Pancreas (tissue), 10 donors: ENCODE measurements around the gene MMP24OS. TPM values are rescaled to one million over a fixed set of nuclear protein-coding genes. Genes with fewer than 3 reads are reported as not detected.
"Not testable (repeated sequence)": the region's sequence is repeated elsewhere in the genome, so short reads cannot be mapped to it uniquely, and the experiment has no call there.

Experiments
- ATAC-seq, 4 donors: fragments of 200-7000 bp; cut with Tn5 transposase; one replicate each; pipeline versions ENCODE4 v1.8.0 to v1.9.1; 2020; ENCODE audit warnings: mild to moderate bottlenecking in 4 of 4, moderate library complexity in 4 of 4
- DNase-seq, 6 donors: peaks; one replicate each; pipeline ENCODE4 v3.0.0-alpha.2; 2020
- FAIRE-seq: peaks from 2 replicates; lab custom pipeline; 2012; peaks lifted over from hg19 to GRCh38; lab: Jason Lieb, UNC
- H3K27ac ChIP-seq, 4 donors: fragments of 200-600 bp; sonication (generic); 1 replicate in 3 of 4; 2 replicates in 1 of 4; pipeline versions ENCODE4 v1.5.0 to v1.8.0; 2020
- H3K27me3 ChIP-seq, 4 donors: fragments of 200-600 bp; one replicate each; pipeline ENCODE4 v1.8.0; 2021
- H3K36me3 ChIP-seq, 3 donors: fragments of 200-600 bp; sonication (generic) in 1 of 3; one replicate each; pipeline versions ENCODE4 v1.5.0 to v1.8.0; 2020 to 2021
- H3K4me1 ChIP-seq, 3 donors: fragments of 200-600 bp; one replicate each; pipeline ENCODE4 v1.8.0; 2021
- H3K4me3 ChIP-seq, 4 donors: fragments of 200-600 bp; sonication (generic) in 2 of 4; one replicate each; pipeline versions ENCODE4 v1.5.0 to v1.8.0; 2020 to 2021
- H3K9me3 ChIP-seq, 4 donors: fragments of 200-600 bp; one replicate each; pipeline ENCODE4 v1.8.0; 2021
- WGBS, 2 donors: extraction: QIAGEN DNeasy Blood & Tissue Kit; methylation state at CpG; one replicate each; pipeline ENCODE4 v1.1.7; 2013; 5-methylcytosine and 5-hydroxymethylcytosine counted together
- intact Hi-C, 3 donors: fragments of 100-400 bp; cut with DNase I; formaldehyde crosslinking; loops; one replicate each; pipeline versions ENCODE4 v1.11.1 to v1.14.2; 2022
- polyA plus RNA-seq, 2 donors: library from polyadenylated mRNA; stranded (reverse); fragments of 200-250 nt; gene quantifications; one replicate each; pipeline ENCODE4 v1.2.3, GENCODE V29; 2013
- total RNA-seq, 6 donors: library from RNA; stranded (reverse); fragmentation: NEBNext Ultra II Directional in 4 of 6; extraction: Animal tissue kit (Norgen Biotek cat#: 25700) in 4 of 6; gene quantifications; one replicate each; pipeline versions ENCODE4 v1.2.1 to v1.2.4, GENCODE V29; 2021 to 2023
- TF ChIP-seq, protein P1 (sequence below), 4 donors: fragments of 200-600 bp; sonication (generic) in 3 of 4; IDR thresholded peaks; one replicate each; pipeline versions ENCODE4 v1.5.0 to v1.8.0; 2021; ENCODE audit warnings: antibody characterized with exemption in 4 of 4
- donor health status: healthy with polysubstance abuse.
- donor health status: DM: no; HTN: no; CAD: no; lungs with moderate emphysema.
- donor health status: DM: no; HTN: no; CAD: no.
- donor health status: control.
- donor health status: control.
- donor health status: Bipolar disorder and iron deficiency.
- donor health status: DM: yes; HTN: yes; CAD: no.
- donor health status: DM: no; HTN: no; CAD: no.
- donor health status: DM: no; HTN: no; CAD: no.
- donor health status: DM: yes; HTN: yes; CAD: no.

Gene MMP24OS
- total and polyA plus RNA-seq, 8 donors = 28.9 to 74.9 (median 45.8) TPM

GRCh38 chr20:35269055-35269781, 8.7 kb downstream of the MMP24OS start:
- peak overlapping the region in 2 of 4 donors; percentile 39 to 47 for H3K27ac ChIP-seq
- H3K27me3 ChIP-seq = no peaks in the 10 kb centered on the region
- peaks cover 0 to 15% (median 0%) of the 10 kb centered on the region in 3 donors for H3K36me3 ChIP-seq
- peak in 4 of 6 donors; percentile 62 to 75 (median 65) for DNase-seq
- TF ChIP-seq, protein P1, sequence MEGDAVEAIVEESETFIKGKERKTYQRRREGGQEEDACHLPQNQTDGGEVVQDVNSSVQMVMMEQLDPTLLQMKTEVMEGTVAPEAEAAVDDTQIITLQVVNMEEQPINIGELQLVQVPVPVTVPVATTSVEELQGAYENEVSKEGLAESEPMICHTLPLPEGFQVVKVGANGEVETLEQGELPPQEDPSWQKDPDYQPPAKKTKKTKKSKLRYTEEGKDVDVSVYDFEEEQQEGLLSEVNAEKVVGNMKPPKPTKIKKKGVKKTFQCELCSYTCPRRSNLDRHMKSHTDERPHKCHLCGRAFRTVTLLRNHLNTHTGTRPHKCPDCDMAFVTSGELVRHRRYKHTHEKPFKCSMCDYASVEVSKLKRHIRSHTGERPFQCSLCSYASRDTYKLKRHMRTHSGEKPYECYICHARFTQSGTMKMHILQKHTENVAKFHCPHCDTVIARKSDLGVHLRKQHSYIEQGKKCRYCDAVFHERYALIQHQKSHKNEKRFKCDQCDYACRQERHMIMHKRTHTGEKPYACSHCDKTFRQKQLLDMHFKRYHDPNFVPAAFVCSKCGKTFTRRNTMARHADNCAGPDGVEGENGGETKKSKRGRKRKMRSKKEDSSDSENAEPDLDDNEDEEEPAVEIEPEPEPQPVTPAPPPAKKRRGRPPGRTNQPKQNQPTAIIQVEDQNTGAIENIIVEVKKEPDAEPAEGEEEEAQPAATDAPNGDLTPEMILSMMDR (IDR thresholded peaks at IDR 0.05) = peak; percentile 36 to 58 (median 50)
- no peak for FAIRE-seq
- no peaks in the 10 kb centered on the region for H3K4me1 ChIP-seq
- peak; percentile 36 to 86 (median 78) for ATAC-seq
- 41 to 47% methylated on average over 14 of the region's 14 CpGs for WGBS, 2 donors
- H3K9me3 ChIP-seq = no peaks in the 10 kb centered on the region
- intact Hi-C loops = no loop called here
- no peak overlapping the region for H3K4me3 ChIP-seq

GRCh38 chr20:35267092-35267491, 10.8 kb downstream of the MMP24OS start:
- 93 to 94% methylated on average over 16 of the region's 16 CpGs for WGBS, 2 donors
- Histone ChIP-seq H3K27ac (no peak overlapping the region), H3K4me1 (no peaks in the 10 kb centered on the region), H3K27me3 (no peaks in the 10 kb centered on the region), H3K36me3 (peaks cover 0 to 12% (median 0%) of the 10 kb centered on the region in 3 donors), H3K9me3 (no peaks in the 10 kb centered on the region), H3K4me3 (no peak overlapping the region)
- intact Hi-C loops = no loop called here
- TF ChIP-seq, protein P1 (IDR thresholded peaks at IDR 0.05) = no peak
- DNase-seq = peak in 1 of 6 donors; percentile 48
- FAIRE-seq = no peak
- ATAC-seq = no peak

GRCh38 chr20:35264755-35265154, 13.2 kb downstream of the MMP24OS start:
- Histone ChIP-seq H3K36me3 (no peaks in the 10 kb centered on the region), H3K27me3 (no peaks in the 10 kb centered on the region), H3K9me3 (no peaks in the 10 kb centered on the region), H3K4me1 (no peaks in the 10 kb centered on the region), H3K4me3 (peak overlapping the region in 1 of 4 donors; percentile 4), H3K27ac (peak overlapping the region in 2 of 4 donors; percentile 81 to 85)
- intact Hi-C loops = no loop called here
- ATAC-seq = no peak
- TF ChIP-seq, protein P1 (IDR thresholded peaks at IDR 0.05) = no peak
- 61 to 79% methylated on average over 1 of the region's 1 CpG for WGBS, 2 donors
- no peak for DNase-seq
- FAIRE-seq = no peak

- Histone ChIP-seq H3K9me3 (no peaks in the 10 kb centered on the region), H3K4me1 (no peaks in the 10 kb centered on the region), H3K27ac (peak overlapping the region; percentile 44 to 85 (median 81)), H3K36me3 (no peaks in the 10 kb centered on the region), H3K4me3 (peak overlapping the region in 2 of 4 donors; percentile 4 to 15), H3K27me3 (no peaks in the 10 kb centered on the region)
- no peak for FAIRE-seq
- intact Hi-C loops = no loop called here
- TF ChIP-seq, protein P1 (IDR thresholded peaks at IDR 0.05) = no peak
- peak; percentile 77 to 84 (median 82) for ATAC-seq
- 52% methylated on average over 17 of the region's 17 CpGs for WGBS, 2 donors
- peak; percentile 41 to 81 (median 72) for DNase-seq
Observed at GRCh38 chr20:35263532-35264341, 14.2 kb downstream of the MMP24OS start.

GRCh38 chr20:35262731-35263531, 15.0 kb downstream of the MMP24OS start:
- H3K4me3 ChIP-seq = peak overlapping the region in 1 of 4 donors; percentile 4
- H3K27me3 ChIP-seq, FAIRE-seq, H3K4me1 ChIP-seq, H3K9me3 ChIP-seq, intact Hi-C loops, H3K36me3 ChIP-seq: not testable (repeated sequence)
- 64 to 65% methylated on average over 5 of the region's 8 CpGs for whole genome bisulfite sequencing, 2 donors
- DNase-seq (peak in 3 of 6 donors; percentile 59 to 71 (median 69)), ATAC-seq (peak; percentile 77 to 87 (median 82))
- peak overlapping the region; percentile 44 to 85 (median 81) for H3K27ac ChIP-seq

- H3K36me3 ChIP-seq, H3K4me3 ChIP-seq, H3K27me3 ChIP-seq, H3K9me3 ChIP-seq, DNase-seq, intact Hi-C loops, FAIRE-seq, ATAC-seq: not testable (repeated sequence)
- H3K4me1 ChIP-seq = peaks cover 6 to 11% (median 7%) of the 10 kb centered on the region in 3 donors
- WGBS, 2 donors = 72 to 82% methylated on average over 7 of the region's 10 CpGs
- peak overlapping the region in 2 of 4 donors; percentile 13 to 30 for H3K27ac ChIP-seq
Observed at GRCh38 chr20:35262321-35262720, 15.6 kb downstream of the MMP24OS start.
